ENCODE measurements around the gene TINAGL1.

Gene TINAGL1

DNA sequence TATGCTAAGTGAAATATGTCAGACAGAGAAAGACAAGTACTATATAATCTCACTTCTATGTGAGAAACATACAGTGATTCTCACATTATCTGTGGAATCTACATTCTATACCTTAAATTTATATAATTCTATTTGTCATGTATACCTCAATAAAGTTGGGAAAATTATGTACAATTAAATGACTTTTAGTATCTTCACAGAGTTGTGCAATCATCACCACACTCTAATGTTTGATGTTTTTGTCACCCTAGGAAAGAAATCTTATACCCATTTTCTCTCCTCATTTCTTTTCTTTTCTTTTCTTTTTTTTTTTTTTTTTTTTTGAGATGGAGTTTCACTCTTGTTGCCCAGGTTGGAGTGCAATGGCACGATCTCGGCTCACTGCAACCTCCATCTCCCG is 37.0 kb upstream of the TINAGL1 start:
- H3K4me1 ChIP-seq, result no peaks in the 10 kb centered on the region
- no peaks in the 10 kb centered on the region for H3K27me3 ChIP-seq
- DNase-seq, result no peak
- no peak overlapping the region for H3K4me3 ChIP-seq (ENCODE audit: low read depth, low read length)
- H3K9me3 ChIP-seq, result no peaks in the 10 kb centered on the region
- no peaks in the 10 kb centered on the region for H3K36me3 ChIP-seq
- no peak for TF ChIP-seq CTCF (IDR thresholded peaks at IDR 0.05; ENCODE audit: low read depth, low read length)

- Histone ChIP-seq H3K27me3 (no peaks in the 10 kb centered on the region), H3K36me3 (no peaks in the 10 kb centered on the region), H3K4me3 (ENCODE audit: low read depth, low read length) (no peak overlapping the region), H3K4me1 (no peaks in the 10 kb centered on the region), H3K9me3 (no peaks in the 10 kb centered on the region)
- DNase-seq, result no peak
- TF ChIP-seq CTCF (IDR thresholded peaks at IDR 0.05; ENCODE audit: low read depth, low read length), result no peak
Measured at GRCh38 chr1:31541194-31541593, 35.1 kb upstream of the TINAGL1 start.

DNA sequence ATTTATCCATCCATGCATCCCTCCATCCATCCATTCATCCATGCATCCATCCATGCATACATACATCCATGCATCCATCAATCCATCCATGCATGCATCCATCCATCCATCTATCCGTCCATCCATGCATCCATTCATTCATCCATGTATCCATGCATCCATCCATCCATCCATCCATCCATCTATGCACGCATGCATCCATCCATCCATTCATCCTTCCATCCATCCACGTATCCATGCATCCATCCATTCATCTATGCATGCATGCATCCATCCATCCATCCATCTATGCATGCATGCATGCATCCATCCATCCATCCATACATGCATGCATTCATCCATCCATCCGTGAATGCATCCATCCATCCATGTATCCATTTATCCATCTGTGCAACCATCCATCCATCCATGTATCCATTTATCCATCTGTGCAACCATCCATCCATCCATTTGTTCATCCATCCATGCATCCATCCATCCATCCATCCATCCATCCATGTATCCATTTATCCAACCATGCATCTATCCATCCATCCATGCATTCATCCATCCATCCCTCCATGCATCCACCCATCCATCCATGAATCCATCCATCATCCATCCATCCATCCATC is 30.3 kb upstream of the TINAGL1 start:
- Histone ChIP-seq H3K4me3 (ENCODE audit: low read depth, low read length) (no peak overlapping the region), H3K36me3 (no peaks in the 10 kb centered on the region), H3K27me3 (no peaks in the 10 kb centered on the region), H3K4me1 (no peaks in the 10 kb centered on the region; the same call in 1 of the 2 replicates), H3K9me3 (no peaks in the 10 kb centered on the region)
- TF ChIP-seq CTCF (IDR thresholded peaks at IDR 0.05; ENCODE audit: low read depth, low read length), result no peak
- DNase-seq, result no peak

DNA sequence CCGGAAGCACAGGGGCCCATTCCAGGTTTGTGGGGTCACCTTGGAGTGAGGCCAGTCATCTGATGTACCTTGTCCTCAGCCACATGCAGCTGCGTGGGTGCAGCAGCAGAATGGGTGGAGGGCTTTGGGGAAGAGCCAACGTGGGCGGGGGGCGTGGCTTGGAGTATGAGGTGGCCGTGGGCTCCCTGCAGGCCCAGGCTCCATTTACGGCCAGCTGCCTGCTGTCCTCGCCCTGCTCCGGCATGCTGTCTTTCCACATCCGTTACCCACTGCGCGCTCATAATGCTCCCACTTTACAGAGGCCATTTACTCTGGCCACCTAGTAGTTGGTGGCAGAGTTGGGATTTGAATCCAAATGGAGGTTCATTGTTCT is 27.8 kb upstream of the TINAGL1 start:
- no peak for DNase-seq
- no peak overlapping the region for H3K4me3 ChIP-seq (ENCODE audit: low read depth, low read length)
- TF ChIP-seq CTCF (IDR thresholded peaks at IDR 0.05; ENCODE audit: low read depth, low read length), result no peak
- H3K4me1 ChIP-seq, result no peaks in the 10 kb centered on the region; the same call in 1 of the 2 replicates
- no peaks in the 10 kb centered on the region for H3K36me3 ChIP-seq
- no peaks in the 10 kb centered on the region for H3K9me3 ChIP-seq
- no peaks in the 10 kb centered on the region for H3K27me3 ChIP-seq

DNA sequence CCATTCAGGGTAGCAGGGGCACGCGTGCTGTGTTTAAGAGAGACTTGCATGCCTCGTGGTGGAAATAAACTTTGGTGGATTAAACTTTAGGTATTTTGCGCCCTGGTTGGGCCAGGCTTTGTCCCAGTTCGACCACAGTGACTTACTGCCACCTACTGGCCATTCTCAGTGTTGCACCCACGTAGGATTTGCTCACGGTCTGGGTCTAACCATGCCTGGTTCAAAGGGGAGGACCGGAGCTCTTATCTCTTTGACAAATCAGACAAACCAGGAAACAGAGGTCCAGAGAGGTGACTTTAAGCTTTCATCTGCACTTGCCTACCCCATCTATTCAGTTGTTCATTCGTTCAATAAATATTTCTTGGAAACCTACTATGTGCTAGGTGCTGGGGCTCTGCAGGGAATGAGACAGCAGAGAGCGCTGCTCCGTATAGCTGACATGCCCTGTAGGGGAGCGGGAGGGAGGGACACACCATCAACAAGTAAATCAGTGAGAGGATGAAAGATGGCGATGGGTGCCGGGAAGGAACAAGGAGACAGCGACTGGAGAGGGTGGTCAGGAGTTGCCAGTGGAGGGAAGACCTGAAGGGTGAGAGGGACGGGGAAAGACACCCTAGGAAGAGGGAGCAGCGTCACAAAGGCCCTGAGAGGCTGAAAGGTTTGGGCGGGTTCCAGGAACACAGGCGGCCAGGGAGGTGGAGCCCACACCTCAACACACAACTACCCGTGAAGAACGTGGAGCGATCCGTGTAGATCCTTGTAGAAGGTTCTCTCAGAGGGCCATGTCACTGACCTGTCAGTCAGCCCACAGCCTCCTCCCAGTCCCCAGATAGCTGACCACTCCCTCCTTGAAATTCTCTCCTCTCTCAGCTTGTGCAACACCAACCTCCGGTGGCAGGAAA is 27.2 kb upstream of the TINAGL1 start:
- peak; percentile 72 for DNase-seq
- peak; percentile 77 for TF ChIP-seq CTCF (IDR thresholded peaks at IDR 0.05; ENCODE audit: low read depth, low read length)
- Histone ChIP-seq H3K4me1 (no peaks in the 10 kb centered on the region; the same call in 1 of the 2 replicates), H3K4me3 (ENCODE audit: low read depth, low read length) (peak overlapping the region; percentile 67), H3K9me3 (no peaks in the 10 kb centered on the region), H3K27me3 (no peaks in the 10 kb centered on the region), H3K36me3 (no peaks in the 10 kb centered on the region)
